ENCODE measurements around the gene RYR1.

GRCh38 chr19:38409631-38410133 lies 23.8 kb upstream of the RYR1 start:
- TF ChIP-seq, protein P1, sequence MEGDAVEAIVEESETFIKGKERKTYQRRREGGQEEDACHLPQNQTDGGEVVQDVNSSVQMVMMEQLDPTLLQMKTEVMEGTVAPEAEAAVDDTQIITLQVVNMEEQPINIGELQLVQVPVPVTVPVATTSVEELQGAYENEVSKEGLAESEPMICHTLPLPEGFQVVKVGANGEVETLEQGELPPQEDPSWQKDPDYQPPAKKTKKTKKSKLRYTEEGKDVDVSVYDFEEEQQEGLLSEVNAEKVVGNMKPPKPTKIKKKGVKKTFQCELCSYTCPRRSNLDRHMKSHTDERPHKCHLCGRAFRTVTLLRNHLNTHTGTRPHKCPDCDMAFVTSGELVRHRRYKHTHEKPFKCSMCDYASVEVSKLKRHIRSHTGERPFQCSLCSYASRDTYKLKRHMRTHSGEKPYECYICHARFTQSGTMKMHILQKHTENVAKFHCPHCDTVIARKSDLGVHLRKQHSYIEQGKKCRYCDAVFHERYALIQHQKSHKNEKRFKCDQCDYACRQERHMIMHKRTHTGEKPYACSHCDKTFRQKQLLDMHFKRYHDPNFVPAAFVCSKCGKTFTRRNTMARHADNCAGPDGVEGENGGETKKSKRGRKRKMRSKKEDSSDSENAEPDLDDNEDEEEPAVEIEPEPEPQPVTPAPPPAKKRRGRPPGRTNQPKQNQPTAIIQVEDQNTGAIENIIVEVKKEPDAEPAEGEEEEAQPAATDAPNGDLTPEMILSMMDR (IDR thresholded peaks at IDR 0.05), result no peak
- TF ChIP-seq POLR2A (IDR thresholded peaks at IDR 0.05), result no peak

Measured in right lobe of liver (tissue), 4 donors.